ENCODE data around the gene CCNG1.

DNA sequence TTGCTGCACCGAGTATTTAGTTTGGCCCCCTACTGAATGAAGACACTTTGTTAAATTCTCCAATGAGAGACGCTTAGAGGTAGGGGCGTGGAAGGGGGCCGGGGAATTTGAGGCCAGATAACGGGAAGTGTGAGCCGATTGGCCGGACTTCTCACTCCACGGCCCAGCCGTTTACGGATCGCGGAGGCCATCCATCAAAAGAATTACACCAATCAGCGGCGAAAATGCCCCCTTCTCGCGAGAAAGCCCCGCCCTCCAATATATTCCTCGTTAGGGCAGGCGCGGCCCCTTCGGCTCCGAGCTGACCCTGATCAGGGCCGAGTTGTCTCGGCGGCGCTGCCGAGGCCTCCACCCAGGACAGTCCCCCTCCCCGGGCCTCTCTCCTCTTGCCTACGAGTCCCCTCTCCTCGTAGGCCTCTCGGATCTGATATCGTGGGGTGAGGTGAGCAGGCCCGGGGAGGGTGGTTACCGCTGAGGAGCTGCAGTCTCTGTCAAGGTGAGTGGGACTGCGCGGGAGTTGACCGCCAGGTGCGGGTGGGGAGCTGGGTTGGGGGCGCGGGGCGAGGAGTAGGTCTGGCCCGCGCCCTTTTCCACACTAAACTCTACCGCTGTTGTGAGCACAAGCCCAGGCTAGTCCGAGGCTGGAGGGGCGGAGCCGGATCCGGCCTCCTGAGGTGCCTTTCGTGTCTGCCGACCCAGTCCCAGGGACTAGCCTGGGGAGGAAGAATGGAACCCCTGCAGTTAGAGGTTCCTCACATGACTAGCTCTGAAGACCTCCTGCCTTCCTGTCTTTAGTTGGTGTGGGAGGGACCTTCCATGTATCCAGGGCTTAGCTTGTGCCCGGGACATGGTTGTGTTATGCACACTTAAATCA is at the start of gene CCNG1:
- TF ChIP-seq EZH2 (IDR thresholded peaks at IDR 0.05; ENCODE audit: borderline replicate concordance, insufficient read depth, low read length, poor library complexity, severe bottlenecking), result no peak
- TF ChIP-seq, protein P1, sequence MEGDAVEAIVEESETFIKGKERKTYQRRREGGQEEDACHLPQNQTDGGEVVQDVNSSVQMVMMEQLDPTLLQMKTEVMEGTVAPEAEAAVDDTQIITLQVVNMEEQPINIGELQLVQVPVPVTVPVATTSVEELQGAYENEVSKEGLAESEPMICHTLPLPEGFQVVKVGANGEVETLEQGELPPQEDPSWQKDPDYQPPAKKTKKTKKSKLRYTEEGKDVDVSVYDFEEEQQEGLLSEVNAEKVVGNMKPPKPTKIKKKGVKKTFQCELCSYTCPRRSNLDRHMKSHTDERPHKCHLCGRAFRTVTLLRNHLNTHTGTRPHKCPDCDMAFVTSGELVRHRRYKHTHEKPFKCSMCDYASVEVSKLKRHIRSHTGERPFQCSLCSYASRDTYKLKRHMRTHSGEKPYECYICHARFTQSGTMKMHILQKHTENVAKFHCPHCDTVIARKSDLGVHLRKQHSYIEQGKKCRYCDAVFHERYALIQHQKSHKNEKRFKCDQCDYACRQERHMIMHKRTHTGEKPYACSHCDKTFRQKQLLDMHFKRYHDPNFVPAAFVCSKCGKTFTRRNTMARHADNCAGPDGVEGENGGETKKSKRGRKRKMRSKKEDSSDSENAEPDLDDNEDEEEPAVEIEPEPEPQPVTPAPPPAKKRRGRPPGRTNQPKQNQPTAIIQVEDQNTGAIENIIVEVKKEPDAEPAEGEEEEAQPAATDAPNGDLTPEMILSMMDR (IDR thresholded peaks at IDR 0.05; ENCODE audit: poor library complexity, severe bottlenecking), result no peak
- peak; percentile 13 for TF ChIP-seq EP300 (conservative IDR thresholded peaks at IDR 0.05; ENCODE audit: poor library complexity, severe bottlenecking)
- TF ChIP-seq SMC3 (conservative IDR thresholded peaks at IDR 0.05; ENCODE audit: poor library complexity), result no peak
- TF ChIP-seq, protein P2, sequence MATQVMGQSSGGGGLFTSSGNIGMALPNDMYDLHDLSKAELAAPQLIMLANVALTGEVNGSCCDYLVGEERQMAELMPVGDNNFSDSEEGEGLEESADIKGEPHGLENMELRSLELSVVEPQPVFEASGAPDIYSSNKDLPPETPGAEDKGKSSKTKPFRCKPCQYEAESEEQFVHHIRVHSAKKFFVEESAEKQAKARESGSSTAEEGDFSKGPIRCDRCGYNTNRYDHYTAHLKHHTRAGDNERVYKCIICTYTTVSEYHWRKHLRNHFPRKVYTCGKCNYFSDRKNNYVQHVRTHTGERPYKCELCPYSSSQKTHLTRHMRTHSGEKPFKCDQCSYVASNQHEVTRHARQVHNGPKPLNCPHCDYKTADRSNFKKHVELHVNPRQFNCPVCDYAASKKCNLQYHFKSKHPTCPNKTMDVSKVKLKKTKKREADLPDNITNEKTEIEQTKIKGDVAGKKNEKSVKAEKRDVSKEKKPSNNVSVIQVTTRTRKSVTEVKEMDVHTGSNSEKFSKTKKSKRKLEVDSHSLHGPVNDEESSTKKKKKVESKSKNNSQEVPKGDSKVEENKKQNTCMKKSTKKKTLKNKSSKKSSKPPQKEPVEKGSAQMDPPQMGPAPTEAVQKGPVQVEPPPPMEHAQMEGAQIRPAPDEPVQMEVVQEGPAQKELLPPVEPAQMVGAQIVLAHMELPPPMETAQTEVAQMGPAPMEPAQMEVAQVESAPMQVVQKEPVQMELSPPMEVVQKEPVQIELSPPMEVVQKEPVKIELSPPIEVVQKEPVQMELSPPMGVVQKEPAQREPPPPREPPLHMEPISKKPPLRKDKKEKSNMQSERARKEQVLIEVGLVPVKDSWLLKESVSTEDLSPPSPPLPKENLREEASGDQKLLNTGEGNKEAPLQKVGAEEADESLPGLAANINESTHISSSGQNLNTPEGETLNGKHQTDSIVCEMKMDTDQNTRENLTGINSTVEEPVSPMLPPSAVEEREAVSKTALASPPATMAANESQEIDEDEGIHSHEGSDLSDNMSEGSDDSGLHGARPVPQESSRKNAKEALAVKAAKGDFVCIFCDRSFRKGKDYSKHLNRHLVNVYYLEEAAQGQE (IDR thresholded peaks at IDR 0.05; ENCODE audit: borderline replicate concordance), result peak; percentile 55

Data from neural cell (in vitro differentiated cells).